HUES48 (cell line): ENCODE measurements around the gene NFX1.
"Not testable (repeated sequence)": the region's sequence is repeated elsewhere in the genome, so short reads cannot be mapped to it uniquely, and the experiment has no call there.

ENCODE experiments used
- H3K27ac ChIP-seq: one replicate; pipeline ENCODE4 v1.7.0; 2013; ENCODE audit warnings: low read depth, low read length, inconsistent platforms
- H3K27me3 ChIP-seq: 2 replicates; pipeline ENCODE4 v1.6.1; 2013; ENCODE audit warnings: mild to moderate bottlenecking, low read length; ENCODE audit not compliant: control insufficient read depth, insufficient read depth
- H3K36me3 ChIP-seq: 2 replicates; pipeline ENCODE4 v1.6.1; 2013; ENCODE audit warnings: low read length; ENCODE audit not compliant: control insufficient read depth, insufficient read depth
- H3K4me1 ChIP-seq: 2 replicates; pipeline ENCODE4 v1.6.1; 2013; ENCODE audit warnings: mild to moderate bottlenecking, low read length; ENCODE audit not compliant: control insufficient read depth, insufficient read depth
- H3K4me3 ChIP-seq: 2 replicates; pipeline ENCODE4 v1.5.1; 2013; ENCODE audit warnings: mild to moderate bottlenecking, low read depth, low read length
- H3K9ac ChIP-seq: 2 replicates; pipeline ENCODE4 v1.6.1; 2013; ENCODE audit warnings: mild to moderate bottlenecking, low read depth, low read length, moderate library complexity
- H3K9me3 ChIP-seq: 2 replicates; pipeline ENCODE4 v1.6.1; 2013; ENCODE audit warnings: low read length; ENCODE audit not compliant: control insufficient read depth, insufficient read depth

NFX1 gene

DNA sequence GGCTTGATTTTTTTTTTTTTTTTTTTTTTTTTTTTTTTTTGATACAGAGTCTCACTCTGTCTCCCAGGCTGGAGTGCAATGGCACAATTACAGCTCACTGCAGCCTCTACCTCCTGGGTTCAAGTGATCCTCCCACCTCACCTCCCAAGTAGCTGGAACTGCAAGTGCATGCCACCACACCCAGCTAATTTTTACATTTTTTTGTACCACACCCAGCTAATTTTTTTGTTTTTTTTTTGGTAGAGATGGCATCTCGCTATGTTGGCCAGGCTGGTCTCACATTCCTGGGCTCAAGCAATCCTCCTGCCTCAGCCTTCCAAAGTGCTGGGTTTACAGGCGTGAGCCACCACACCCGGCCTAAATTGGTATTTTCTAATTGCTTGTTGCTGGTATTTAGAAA, 68.3 kb downstream of the NFX1 start:
- H3K9ac ChIP-seq, H3K4me3 ChIP-seq, H3K27me3 ChIP-seq, H3K27ac ChIP-seq, H3K4me1 ChIP-seq, H3K9me3 ChIP-seq, H3K36me3 ChIP-seq: not testable (repeated sequence)

GRCh38 chr9:33364127-33364526, 73.8 kb downstream of the NFX1 start:
- Histone ChIP-seq H3K9ac (no peak overlapping the region), H3K4me1 (no peaks in the 10 kb centered on the region), H3K27me3 (no peaks in the 10 kb centered on the region), H3K9me3 (no peaks in the 10 kb centered on the region), H3K36me3 (peaks cover 30% of the 10 kb centered on the region), H3K4me3 (no peak overlapping the region), H3K27ac (no peak overlapping the region)

- H3K9me3 ChIP-seq, H3K9ac ChIP-seq, H3K4me3 ChIP-seq, H3K27me3 ChIP-seq, H3K27ac ChIP-seq, H3K4me1 ChIP-seq: not testable (repeated sequence)
- peaks cover 36% of the 10 kb centered on the region for H3K36me3 ChIP-seq
Measured at GRCh38 chr9:33364814-33365213, 74.5 kb downstream of the NFX1 start.

DNA sequence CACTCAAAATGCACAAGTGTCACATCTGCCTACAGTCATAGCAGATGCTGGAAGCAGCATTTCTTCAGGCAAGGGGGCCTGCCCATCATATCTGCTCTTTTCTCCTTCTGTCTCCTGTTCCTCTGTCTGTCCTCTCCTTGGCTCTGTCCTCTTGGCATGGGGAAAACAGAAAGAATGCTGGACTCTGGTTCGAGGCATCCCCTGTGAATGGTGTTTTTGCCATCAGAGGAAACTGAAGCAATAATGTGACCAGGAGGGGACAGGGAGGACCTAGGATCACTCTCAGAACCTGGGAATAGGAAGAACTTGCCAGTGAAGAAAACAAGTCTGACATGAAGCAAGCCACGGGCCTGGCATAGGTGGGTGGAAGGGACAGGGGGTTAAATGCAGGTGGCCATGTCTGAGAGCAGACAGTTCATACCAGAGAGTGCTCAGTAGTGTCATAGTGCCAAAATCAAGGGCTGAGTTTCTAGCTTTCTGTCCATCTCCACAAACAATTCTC, 76.7 kb downstream of the NFX1 start:
- Histone ChIP-seq H3K27ac (no peak overlapping the region), H3K4me1 (no peaks in the 10 kb centered on the region), H3K9me3 (no peaks in the 10 kb centered on the region), H3K36me3 (peaks cover 53% of the 10 kb centered on the region), H3K27me3 (no peaks in the 10 kb centered on the region), H3K4me3 (no peak overlapping the region), H3K9ac (no peak overlapping the region)

DNA sequence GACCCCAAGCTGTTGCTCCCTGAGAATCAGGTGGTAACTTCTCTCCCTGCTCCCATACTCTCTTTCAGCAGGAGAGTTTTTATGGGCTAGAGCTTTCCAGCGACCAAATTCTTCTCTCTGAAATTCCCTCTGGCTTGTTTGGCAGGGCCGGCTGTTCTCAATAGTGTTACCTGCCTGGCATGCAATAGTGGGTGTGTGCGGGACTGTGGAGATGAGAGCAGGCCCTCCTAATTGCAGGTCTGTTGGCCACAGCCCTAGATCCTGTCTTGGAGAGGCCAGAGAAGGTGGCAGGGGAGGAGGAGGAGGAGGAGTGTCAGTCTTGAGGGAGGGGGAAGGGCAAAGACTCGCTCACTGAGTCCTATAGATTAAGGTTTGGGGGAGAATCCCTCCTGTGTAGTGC, 82.6 kb downstream of the NFX1 start:
- Histone ChIP-seq H3K4me1 (peaks cover 3% of the 10 kb centered on the region; the same call in 1 of the 2 replicates), H3K9me3 (no peaks in the 10 kb centered on the region), H3K9ac (no peak overlapping the region), H3K27me3 (no peaks in the 10 kb centered on the region), H3K36me3 (peaks cover 30% of the 10 kb centered on the region), H3K4me3 (no peak overlapping the region), H3K27ac (no peak overlapping the region)

- Histone ChIP-seq H3K9me3 (no peaks in the 10 kb centered on the region), H3K27ac (no peak overlapping the region), H3K9ac (no peak overlapping the region), H3K4me1 (peaks cover 3% of the 10 kb centered on the region; the same call in 1 of the 2 replicates), H3K36me3 (peaks cover 23% of the 10 kb centered on the region), H3K4me3 (no peak overlapping the region), H3K27me3 (no peaks in the 10 kb centered on the region)
Measured at GRCh38 chr9:33374190-33374589, 83.9 kb downstream of the NFX1 start.

- H3K27ac ChIP-seq, result peak overlapping the region; percentile 65
- no peaks in the 10 kb centered on the region for H3K9me3 ChIP-seq
- no peaks in the 10 kb centered on the region for H3K27me3 ChIP-seq
- peaks cover 3% of the 10 kb centered on the region; the same call in 1 of the 2 replicates for H3K4me1 ChIP-seq
- peak overlapping the region; percentile 8; the same call in 1 of the 2 replicates for H3K4me3 ChIP-seq
- H3K36me3 ChIP-seq, result peaks cover 18% of the 10 kb centered on the region
- H3K9ac ChIP-seq, result no peak overlapping the region; the same call in 1 of the 2 replicates
Measured at GRCh38 chr9:33374634-33375237, 84.4 kb downstream of the NFX1 start.

DNA sequence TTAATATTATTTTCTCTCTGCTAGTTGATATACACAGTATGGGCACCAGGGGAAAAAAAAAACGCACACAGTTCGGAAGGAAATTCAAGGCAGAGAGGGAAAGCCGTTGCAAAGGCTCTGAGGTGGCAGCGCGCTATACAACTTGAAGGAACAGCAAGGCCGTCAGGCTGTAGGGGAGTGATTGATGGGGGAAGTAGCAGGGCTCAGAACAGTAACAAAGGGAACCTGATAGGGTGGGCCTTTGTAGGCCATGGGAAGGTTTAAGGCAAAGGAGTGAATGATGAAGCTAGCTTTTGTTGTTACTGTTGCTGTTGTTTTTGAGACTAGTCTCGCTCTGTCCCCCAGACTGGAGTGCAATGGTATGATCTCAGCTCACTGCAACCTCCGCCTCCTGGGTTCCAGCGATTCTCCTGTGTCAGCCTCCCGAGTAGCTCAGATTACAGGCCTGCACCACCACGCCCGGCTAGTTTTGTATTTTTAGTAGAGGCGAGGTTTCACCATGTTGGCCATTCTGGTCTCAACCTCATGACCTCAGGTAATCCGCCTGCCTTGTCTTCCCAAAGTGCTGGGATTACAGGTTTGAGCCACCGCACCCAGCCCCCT, 85.0 kb downstream of the NFX1 start:
- peak overlapping the region; percentile 65 for H3K27ac ChIP-seq
- peaks cover 12% of the 10 kb centered on the region for H3K36me3 ChIP-seq
- H3K4me1 ChIP-seq, result peaks cover 3% of the 10 kb centered on the region; the same call in 1 of the 2 replicates
- no peaks in the 10 kb centered on the region for H3K27me3 ChIP-seq
- peak overlapping the region; percentile 76 for H3K9ac ChIP-seq
- H3K4me3 ChIP-seq, result peak overlapping the region; percentile 8; the same call in 1 of the 2 replicates
- H3K9me3 ChIP-seq, result no peaks in the 10 kb centered on the region

DNA sequence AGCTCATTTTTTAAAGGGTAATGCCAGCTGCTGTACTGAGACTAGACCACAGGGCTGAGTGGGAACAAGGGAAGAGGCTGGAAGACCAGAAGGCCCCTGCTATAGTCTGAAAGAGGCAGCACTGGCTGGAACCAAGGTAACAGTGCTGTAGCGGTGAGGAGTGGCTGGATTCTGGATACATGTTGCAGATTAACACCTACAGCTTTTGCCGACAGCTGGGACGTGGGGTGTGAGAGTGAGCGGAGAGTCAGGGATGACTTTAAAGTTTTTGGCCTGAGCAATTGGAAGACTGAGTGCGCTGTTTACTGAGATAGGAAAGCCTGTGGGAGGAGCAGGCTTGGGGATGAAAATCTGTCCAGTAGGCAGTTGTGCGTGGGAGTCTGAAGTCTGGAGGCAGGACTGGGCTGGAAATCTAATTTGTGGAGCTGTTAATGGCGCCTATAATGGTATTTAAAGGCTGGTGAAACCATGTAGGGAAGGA, 85.6 kb downstream of the NFX1 start:
- H3K9ac ChIP-seq, result no peak overlapping the region
- H3K4me1 ChIP-seq, result peaks cover 5% of the 10 kb centered on the region
- H3K27me3 ChIP-seq, result no peaks in the 10 kb centered on the region
- no peak overlapping the region for H3K4me3 ChIP-seq
- no peak overlapping the region for H3K27ac ChIP-seq
- no peaks in the 10 kb centered on the region for H3K9me3 ChIP-seq
- peaks cover 6% of the 10 kb centered on the region; the same call in 1 of the 2 replicates for H3K36me3 ChIP-seq

DNA sequence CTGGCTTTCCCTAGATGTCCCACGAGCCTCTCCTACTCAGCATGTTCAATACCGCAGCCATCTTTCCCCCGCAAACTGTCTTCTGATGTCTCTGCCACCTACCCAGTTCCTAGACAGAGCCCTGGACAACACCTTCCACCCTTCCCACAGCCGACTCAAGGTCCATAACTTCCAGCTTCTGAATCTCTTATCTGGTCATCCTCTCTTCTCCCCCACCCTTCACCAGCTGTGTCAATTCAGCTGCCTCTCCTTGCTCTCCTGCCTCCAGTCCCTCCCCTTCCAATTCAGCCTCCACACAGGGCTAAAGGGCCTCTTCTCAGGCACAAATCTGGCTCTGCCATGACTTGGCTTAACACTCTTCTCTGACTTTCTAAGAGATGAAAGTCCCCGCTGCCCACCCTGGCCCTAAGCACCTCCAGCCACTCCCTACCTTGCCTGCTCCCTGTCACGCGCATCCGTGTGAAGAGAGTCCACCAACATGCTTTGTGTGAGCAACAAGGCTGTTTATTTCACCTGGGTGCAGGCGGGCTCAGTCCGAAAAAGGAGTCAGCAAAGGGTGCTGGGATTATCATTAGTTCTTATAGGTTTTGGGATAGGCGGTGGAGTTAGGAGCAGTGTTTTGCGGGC, 86.9 kb downstream of the NFX1 start:
- H3K36me3 ChIP-seq, result no peaks in the 10 kb centered on the region
- no peak overlapping the region for H3K9ac ChIP-seq
- H3K9me3 ChIP-seq, result no peaks in the 10 kb centered on the region
- no peaks in the 10 kb centered on the region for H3K27me3 ChIP-seq
- no peak overlapping the region for H3K4me3 ChIP-seq
- no peak overlapping the region for H3K27ac ChIP-seq
- peaks cover 11% of the 10 kb centered on the region for H3K4me1 ChIP-seq
